T-helper 2 cell treated with Interferon-gamma antibody and Interleukin-4, amounts not matched to agents 5 μg/mL and 100 μg/mL, for 36 hours (primary cell): Measurements from ENCODE around the gene PIK3CA.

Experiments used
- DNase-seq: peaks from one replicate; pipeline ENCODE4 v3.0.0; 2021; ENCODE audit warnings: low spot score
- H3K27ac Mint-ChIP-seq: one replicate; pipeline ENCODE4 v1.8.0; 2021; ENCODE audit warnings: mild to moderate bottlenecking, mixed read lengths
- H3K27me3 Mint-ChIP-seq: one replicate; pipeline ENCODE4 v1.8.0; 2021; ENCODE audit warnings: low read depth, mixed read lengths
- H3K36me3 Mint-ChIP-seq: one replicate; pipeline ENCODE4 v1.8.0; 2021; ENCODE audit warnings: low read depth, mixed read lengths
- H3K4me1 Mint-ChIP-seq: one replicate; pipeline ENCODE4 v1.8.0; 2021; ENCODE audit warnings: low read depth, mixed read lengths
- H3K4me3 Mint-ChIP-seq: one replicate; pipeline ENCODE4 v1.8.0; 2022; ENCODE audit warnings: mild to moderate bottlenecking, moderate library complexity, mixed read lengths
- H3K9me3 Mint-ChIP-seq: one replicate; pipeline ENCODE4 v1.8.0; 2021; ENCODE audit warnings: mixed read lengths

Gene PIK3CA

GRCh38 chr3:179174316-179174715, 26.2 kb downstream of the PIK3CA start:
- no peak for DNase-seq
- H3K27me3 Mint-ChIP-seq, result no peaks in the 10 kb centered on the region
- H3K9me3 Mint-ChIP-seq, result no peaks in the 10 kb centered on the region
- H3K4me3 Mint-ChIP-seq, result no peak overlapping the region
- peaks cover 14% of the 10 kb centered on the region for H3K4me1 Mint-ChIP-seq
- peaks cover 3% of the 10 kb centered on the region for H3K36me3 Mint-ChIP-seq
- H3K27ac Mint-ChIP-seq, result no peak overlapping the region

DNA sequence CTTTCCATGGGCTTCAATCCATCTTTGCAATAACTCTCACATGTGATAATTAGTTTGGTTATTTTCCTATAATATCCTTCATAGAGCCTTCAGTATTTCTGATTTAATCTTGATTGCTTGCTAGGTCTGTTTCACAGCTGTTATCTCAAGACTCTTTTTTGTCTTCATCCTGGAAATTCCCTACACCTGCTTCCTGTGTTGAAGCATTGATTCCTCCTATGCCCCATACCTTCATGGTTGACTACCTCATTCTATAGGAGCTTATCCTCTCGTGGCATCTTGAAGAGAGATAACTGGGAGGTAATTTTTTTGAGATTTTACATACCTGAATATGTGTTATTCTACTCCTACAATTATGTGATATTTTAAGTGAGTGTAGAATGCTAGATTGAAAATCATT, 26.7 kb downstream of the PIK3CA start:
- no peaks in the 10 kb centered on the region for H3K27me3 Mint-ChIP-seq
- H3K36me3 Mint-ChIP-seq, result peaks cover 3% of the 10 kb centered on the region
- no peaks in the 10 kb centered on the region for H3K9me3 Mint-ChIP-seq
- no peak overlapping the region for H3K4me3 Mint-ChIP-seq
- peaks cover 14% of the 10 kb centered on the region for H3K4me1 Mint-ChIP-seq
- no peak overlapping the region for H3K27ac Mint-ChIP-seq
- DNase-seq, result no peak

- no peak overlapping the region for H3K27ac Mint-ChIP-seq
- peaks cover 14% of the 10 kb centered on the region for H3K4me1 Mint-ChIP-seq
- no peaks in the 10 kb centered on the region for H3K9me3 Mint-ChIP-seq
- peaks cover 3% of the 10 kb centered on the region for H3K36me3 Mint-ChIP-seq
- no peaks in the 10 kb centered on the region for H3K27me3 Mint-ChIP-seq
- no peak for DNase-seq
- no peak overlapping the region for H3K4me3 Mint-ChIP-seq
Measured at GRCh38 chr3:179175358-179175757, 27.2 kb downstream of the PIK3CA start.

GRCh38 chr3:179177611-179178010, 29.5 kb downstream of the PIK3CA start:
- no peak overlapping the region for H3K27ac Mint-ChIP-seq

GRCh38 chr3:179179256-179179655, 31.1 kb downstream of the PIK3CA start:
- H3K27ac Mint-ChIP-seq, result no peak overlapping the region
- DNase-seq, result no peak

More at GRCh38 chr3:179177611-179178010, 29.5 kb downstream of the PIK3CA start:
- no peaks in the 10 kb centered on the region for H3K27me3 Mint-ChIP-seq
- DNase-seq, result no peak
- no peak overlapping the region for H3K4me3 Mint-ChIP-seq
- H3K4me1 Mint-ChIP-seq, result peaks cover 21% of the 10 kb centered on the region
- H3K9me3 Mint-ChIP-seq, result no peaks in the 10 kb centered on the region
- H3K36me3 Mint-ChIP-seq, result no peaks in the 10 kb centered on the region

GRCh38 chr3:179179979-179180759, 32.0 kb downstream of the PIK3CA start:
- no peak for DNase-seq
- Mint-ChIP-seq H3K27ac (no peak overlapping the region), H3K27me3 (no peaks in the 10 kb centered on the region), H3K4me3 (no peak overlapping the region), H3K36me3 (no peaks in the 10 kb centered on the region), H3K4me1 (peaks cover 20% of the 10 kb centered on the region), H3K9me3 (no peaks in the 10 kb centered on the region)

More at GRCh38 chr3:179179256-179179655, 31.1 kb downstream of the PIK3CA start:
- Mint-ChIP-seq H3K4me1 (peaks cover 25% of the 10 kb centered on the region), H3K36me3 (no peaks in the 10 kb centered on the region), H3K27me3 (no peaks in the 10 kb centered on the region), H3K9me3 (no peaks in the 10 kb centered on the region), H3K4me3 (no peak overlapping the region)

GRCh38 chr3:179181021-179181472, 32.9 kb downstream of the PIK3CA start:
- no peaks in the 10 kb centered on the region for H3K36me3 Mint-ChIP-seq
- H3K4me3 Mint-ChIP-seq, result peak overlapping the region; percentile 29
- H3K9me3 Mint-ChIP-seq, result no peaks in the 10 kb centered on the region
- no peak overlapping the region for H3K27ac Mint-ChIP-seq
- no peaks in the 10 kb centered on the region for H3K27me3 Mint-ChIP-seq
- H3K4me1 Mint-ChIP-seq, result peaks cover 14% of the 10 kb centered on the region
- no peak for DNase-seq

- peak overlapping the region; percentile 22 for H3K27ac Mint-ChIP-seq
- no peaks in the 10 kb centered on the region for H3K36me3 Mint-ChIP-seq
- no peak overlapping the region for H3K4me3 Mint-ChIP-seq
- DNase-seq, result no peak
- no peaks in the 10 kb centered on the region for H3K9me3 Mint-ChIP-seq
- no peaks in the 10 kb centered on the region for H3K27me3 Mint-ChIP-seq
- peaks cover 14% of the 10 kb centered on the region for H3K4me1 Mint-ChIP-seq
Measured at GRCh38 chr3:179181993-179182551, 33.9 kb downstream of the PIK3CA start.

DNA sequence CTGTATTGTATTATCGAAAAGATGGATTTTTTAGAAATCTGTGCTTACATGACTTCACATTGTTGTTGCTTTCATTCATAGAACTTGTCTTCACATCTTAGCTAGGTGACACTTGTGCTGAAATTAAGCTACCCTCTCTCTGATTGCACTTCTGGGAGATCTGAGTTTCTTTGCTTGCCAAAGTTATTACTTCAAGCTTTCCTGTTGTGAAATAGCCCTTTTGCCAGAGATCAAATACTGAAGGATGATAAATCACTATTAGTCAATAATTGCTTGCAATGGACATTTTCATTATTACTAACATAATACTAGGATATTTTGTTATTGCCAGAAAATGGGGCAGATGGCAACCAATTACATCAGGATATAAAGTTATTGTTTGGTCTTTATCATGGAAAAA, 34.7 kb downstream of the PIK3CA start:
- DNase-seq, result no peak
- Mint-ChIP-seq H3K27ac (no peak overlapping the region), H3K4me1 (peaks cover 14% of the 10 kb centered on the region), H3K4me3 (no peak overlapping the region), H3K27me3 (no peaks in the 10 kb centered on the region), H3K9me3 (no peaks in the 10 kb centered on the region), H3K36me3 (peaks cover under 1% of the 10 kb centered on the region)

DNA sequence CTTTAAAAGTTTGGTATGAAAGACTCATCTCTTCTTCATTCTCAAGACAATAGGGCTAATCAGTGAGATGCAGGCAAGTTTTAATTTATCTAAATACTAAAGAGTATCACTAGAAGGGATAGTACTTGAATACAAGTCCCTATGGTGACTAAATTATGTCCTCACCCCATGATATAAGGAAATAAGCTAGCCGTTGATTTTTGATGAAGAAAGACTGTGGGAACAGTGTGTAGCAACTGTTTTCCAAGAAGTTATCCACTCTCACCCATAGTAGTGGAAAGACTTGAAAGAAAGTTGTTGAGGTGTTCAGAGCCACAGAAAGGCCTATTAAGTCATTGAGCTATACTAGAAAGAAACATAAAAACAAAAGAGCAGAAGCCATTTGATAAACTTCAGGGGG, 36.7 kb downstream of the PIK3CA start:
- no peaks in the 10 kb centered on the region for H3K9me3 Mint-ChIP-seq
- H3K27ac Mint-ChIP-seq, result no peak overlapping the region
- no peak overlapping the region for H3K4me3 Mint-ChIP-seq
- DNase-seq, result no peak
- no peaks in the 10 kb centered on the region for H3K27me3 Mint-ChIP-seq
- peaks cover 2% of the 10 kb centered on the region for H3K36me3 Mint-ChIP-seq
- H3K4me1 Mint-ChIP-seq, result peaks cover 14% of the 10 kb centered on the region

DNA sequence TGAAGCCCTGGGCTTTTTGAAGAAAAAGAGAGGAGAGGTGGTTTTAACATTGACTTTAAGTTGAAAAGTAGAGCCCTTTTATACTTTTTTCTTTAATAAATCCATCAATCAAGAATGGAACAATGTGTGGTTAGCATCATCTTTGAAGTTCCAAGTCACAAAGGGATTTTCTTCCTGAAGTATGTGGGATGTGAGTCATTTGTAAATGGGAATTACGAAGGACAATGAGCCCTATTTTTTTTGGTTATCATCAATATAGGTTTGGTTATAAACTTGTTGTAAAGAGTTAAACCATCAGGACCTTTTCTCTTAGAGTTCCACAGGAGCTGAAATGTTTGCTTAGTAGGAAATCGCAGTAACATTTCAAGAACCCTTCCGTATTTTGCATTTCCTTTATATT, 38.3 kb downstream of the PIK3CA start:
- no peaks in the 10 kb centered on the region for H3K27me3 Mint-ChIP-seq
- no peaks in the 10 kb centered on the region for H3K9me3 Mint-ChIP-seq
- H3K27ac Mint-ChIP-seq, result no peak overlapping the region
- H3K4me3 Mint-ChIP-seq, result no peak overlapping the region
- H3K4me1 Mint-ChIP-seq, result peaks cover 12% of the 10 kb centered on the region
- DNase-seq, result no peak
- peaks cover 2% of the 10 kb centered on the region for H3K36me3 Mint-ChIP-seq

GRCh38 chr3:179189759-179190158, 41.6 kb downstream of the PIK3CA start:
- Mint-ChIP-seq H3K4me1 (peaks cover 5% of the 10 kb centered on the region), H3K36me3 (peaks cover 2% of the 10 kb centered on the region), H3K27me3 (no peaks in the 10 kb centered on the region), H3K27ac (no peak overlapping the region), H3K4me3 (no peak overlapping the region), H3K9me3 (no peaks in the 10 kb centered on the region)
- no peak for DNase-seq

DNA sequence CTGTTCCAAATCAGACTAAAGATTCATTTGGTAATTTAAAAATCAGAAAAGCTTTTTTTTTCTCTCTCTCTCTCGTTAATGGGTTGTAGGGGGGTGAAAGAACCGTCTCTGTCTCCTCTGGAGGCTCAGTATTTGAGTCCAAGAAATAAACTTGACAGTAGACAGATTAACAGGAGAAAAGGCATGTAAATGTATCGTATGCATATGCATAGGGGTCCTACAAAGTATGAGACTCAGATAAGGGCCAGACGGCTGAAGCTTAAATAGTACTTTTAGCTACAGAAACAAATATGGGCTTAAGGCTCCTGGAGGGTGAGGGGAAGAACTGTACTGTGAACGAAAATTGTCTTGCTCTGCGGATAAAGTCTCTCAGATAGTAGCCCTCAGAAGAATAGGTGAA, 42.4 kb downstream of the PIK3CA start:
- no peak for DNase-seq
- no peaks in the 10 kb centered on the region for H3K9me3 Mint-ChIP-seq
- H3K4me1 Mint-ChIP-seq, result peaks cover 8% of the 10 kb centered on the region
- no peak overlapping the region for H3K4me3 Mint-ChIP-seq
- H3K27ac Mint-ChIP-seq, result no peak overlapping the region
- peaks cover 2% of the 10 kb centered on the region for H3K36me3 Mint-ChIP-seq
- no peaks in the 10 kb centered on the region for H3K27me3 Mint-ChIP-seq

DNA sequence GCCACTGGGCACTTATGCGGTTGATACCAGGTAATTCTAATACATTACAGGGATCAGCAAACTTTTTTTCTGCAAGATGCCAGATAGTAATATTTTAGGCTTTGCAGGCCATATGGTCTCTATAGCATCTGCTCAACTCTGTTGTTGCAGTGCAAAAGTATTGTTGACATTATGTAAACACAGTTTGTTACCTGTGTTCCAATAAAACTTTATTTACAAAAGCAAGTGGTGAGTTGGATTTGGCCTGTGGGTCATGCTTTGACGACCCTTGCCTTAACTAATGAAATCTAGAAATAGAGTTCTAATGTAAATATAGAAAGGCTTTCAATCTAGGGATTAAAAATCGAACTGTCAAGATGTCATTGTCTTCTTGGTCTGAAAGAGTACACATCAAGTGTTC, 44.4 kb downstream of the PIK3CA start:
- Mint-ChIP-seq H3K27me3 (no peaks in the 10 kb centered on the region), H3K4me3 (no peak overlapping the region), H3K4me1 (peaks cover 20% of the 10 kb centered on the region), H3K36me3 (peaks cover 2% of the 10 kb centered on the region), H3K9me3 (no peaks in the 10 kb centered on the region), H3K27ac (no peak overlapping the region)
- no peak for DNase-seq
